HEK293 (cell line): Measurements from ENCODE around the gene ORM2.

Source experiments
- CTCF ChIA-PET: fragments of 350-600 bp; formaldehyde crosslinking; extraction: SDS; loops from one replicate; lab custom pipeline; 2021; ENCODE audit warnings: antibody characterized with exemption; lab: Yijun Ruan, JAX
- POLR2A ChIA-PET: fragments of 300-600 bp; formaldehyde crosslinking; extraction: SDS; loops from one replicate; lab custom pipeline; 2020; ENCODE audit warnings: antibody characterized with exemption, inconsistent platforms; lab: Yijun Ruan, JAX
- H3K27ac ChIP-seq: fragments of 200-500 bp; sonication (Bioruptor generic); 2 replicates; pipeline ENCODE4 v1.5.1; 2014; ENCODE audit warnings: low read depth, low read length, control low read depth, inconsistent platforms; ENCODE audit errors: extremely low read depth
- H3K36me3 ChIP-seq, 2 experiments: fragments of 200-500 bp in 1 of 2; sonication (Bioruptor generic) in 1 of 2; 1 replicate in 1 of 2; 2 replicates in 1 of 2; pipeline ENCODE4 v1.5.1; 2014 to 2017; ENCODE audit warnings: inconsistent platforms in 2 of 2, low read length in 2 of 2; ENCODE audit not compliant: control insufficient read depth in 2 of 2, insufficient read depth in 1 of 2
- H3K4me1 ChIP-seq: fragments of 200-500 bp; sonication (Bioruptor generic); 2 replicates; pipeline ENCODE4 v1.5.1; 2014; ENCODE audit warnings: mild to moderate bottlenecking, low read length, inconsistent platforms; ENCODE audit not compliant: control insufficient read depth, insufficient read depth
- H3K4me3 ChIP-seq: 2 replicates; pipeline ENCODE4 v1.5.1; 2011; ENCODE audit warnings: low read depth, mild to moderate bottlenecking, control low read depth, low read length, moderate library complexity
- H3K9me3 ChIP-seq: fragments of 200-500 bp; sonication (Bioruptor generic); 2 replicates; pipeline ENCODE4 v1.5.1; 2014; ENCODE audit warnings: low read depth, low read length, inconsistent platforms; ENCODE audit not compliant: control insufficient read depth, insufficient read depth
- IKZF3 ChIP-seq: fragments of 450-650 bp; IDR thresholded peaks from 2 replicates; pipeline ENCODE4 v1.5.0; 2018; ENCODE audit warnings: missing biosample characterization, mild to moderate bottlenecking, missing genetic modification characterization, moderate library complexity
- MYNN ChIP-seq: fragments of 450-650 bp; formaldehyde crosslinking; IDR thresholded peaks from 2 replicates; pipeline ENCODE4 v1.5.1; 2016; ENCODE audit warnings: missing biosample characterization, missing genetic modification characterization, borderline replicate concordance
- SCRT1 ChIP-seq: fragments of 450-650 bp; formaldehyde crosslinking; IDR thresholded peaks from 2 replicates; pipeline ENCODE4 v1.5.1; 2016; ENCODE audit warnings: missing biosample characterization, missing genetic modification characterization, borderline replicate concordance
- SCRT2 ChIP-seq: fragments of 450-650 bp; formaldehyde crosslinking; IDR thresholded peaks from 2 replicates; pipeline ENCODE4 v1.5.1; 2016; ENCODE audit warnings: missing biosample characterization, missing genetic modification characterization
- SP2 ChIP-seq: fragments of 450-650 bp; formaldehyde crosslinking; IDR thresholded peaks from 2 replicates; pipeline ENCODE4 v1.5.1; 2016; ENCODE audit warnings: missing biosample characterization, missing genetic modification characterization
- ZEB2 ChIP-seq: fragments of 450-650 bp; formaldehyde crosslinking; IDR thresholded peaks from 2 replicates; pipeline ENCODE4 v1.5.1; 2016; ENCODE audit warnings: missing biosample characterization, missing genetic modification characterization
- ZNF114 ChIP-seq: fragments of 450-650 bp; formaldehyde crosslinking; IDR thresholded peaks from 2 replicates; pipeline ENCODE4 v1.5.0; 2017; ENCODE audit warnings: missing biosample characterization, missing genetic modification characterization
- ZNF169 ChIP-seq: fragments of 450-650 bp; formaldehyde crosslinking; IDR thresholded peaks from 2 replicates; pipeline ENCODE4 v1.5.1; 2016; ENCODE audit warnings: missing biosample characterization, missing genetic modification characterization
- ZNF223 ChIP-seq: fragments of 450-650 bp; formaldehyde crosslinking; IDR thresholded peaks from 2 replicates; pipeline ENCODE4 v1.5.1; 2016; ENCODE audit warnings: missing biosample characterization, missing genetic modification characterization
- ZNF274 ChIP-seq, 2 experiments: fragments of 200-500 bp in 1 of 2; fragments of 450-650 bp in 1 of 2; sonication (Bioruptor generic) in 1 of 2; formaldehyde crosslinking in 1 of 2; IDR thresholded peaks; 2 replicates each; pipeline versions ENCODE4 v1.5.1 to v1.6.1; 2014 to 2016; ENCODE audit warnings: borderline replicate concordance in 1 of 2, inconsistent platforms in 1 of 2, low read length in 1 of 2, missing biosample characterization in 1 of 2, missing genetic modification characterization in 1 of 2
- ZNF426 ChIP-seq: fragments of 450-650 bp; formaldehyde crosslinking; IDR thresholded peaks from 2 replicates; pipeline ENCODE4 v1.5.1; 2017; ENCODE audit warnings: missing biosample characterization, missing genetic modification characterization, mild to moderate bottlenecking, inconsistent platforms, moderate library complexity
- ZNF449 ChIP-seq: fragments of 450-650 bp; formaldehyde crosslinking; IDR thresholded peaks from 2 replicates; pipeline ENCODE4 v1.5.1; 2017; ENCODE audit warnings: missing biosample characterization, mild to moderate bottlenecking, missing genetic modification characterization, moderate library complexity
- ZNF473 ChIP-seq: fragments of 450-650 bp; formaldehyde crosslinking; IDR thresholded peaks from 2 replicates; pipeline ENCODE4 v1.5.1; 2017; ENCODE audit warnings: missing biosample characterization, missing genetic modification characterization
- ZNF514 ChIP-seq: fragments of 450-650 bp; formaldehyde crosslinking; IDR thresholded peaks from 2 replicates; pipeline ENCODE4 v1.5.1; 2016; ENCODE audit warnings: missing biosample characterization, missing genetic modification characterization
- ZNF518A ChIP-seq: fragments of 450-650 bp; formaldehyde crosslinking; conservative IDR thresholded peaks from 2 replicates; pipeline ENCODE4 v1.5.1; 2016; ENCODE audit warnings: low read depth, missing biosample characterization, missing genetic modification characterization
- ZNF610 ChIP-seq: fragments of 450-650 bp; formaldehyde crosslinking; IDR thresholded peaks from 2 replicates; pipeline ENCODE4 v1.5.1; 2016; ENCODE audit warnings: missing biosample characterization, missing genetic modification characterization, borderline replicate concordance
- ZNF658 ChIP-seq: fragments of 450-650 bp; formaldehyde crosslinking; IDR thresholded peaks from 2 replicates; pipeline ENCODE4; 2016; ENCODE audit warnings: missing biosample characterization, missing genetic modification characterization
- ZNF76 ChIP-seq: fragments of 450-650 bp; formaldehyde crosslinking; IDR thresholded peaks from 2 replicates; pipeline ENCODE4; 2016; ENCODE audit warnings: low read depth, missing biosample characterization, missing genetic modification characterization, borderline replicate concordance
- ZNF792 ChIP-seq: fragments of 450-650 bp; formaldehyde crosslinking; IDR thresholded peaks from 2 replicates; pipeline ENCODE4 v1.5.1; 2016; ENCODE audit warnings: missing biosample characterization, missing genetic modification characterization
- TF ChIP-seq, protein P1 (sequence below): fragments of 450-650 bp; formaldehyde crosslinking; conservative IDR thresholded peaks from 2 replicates; pipeline ENCODE4 v1.5.1; 2016; ENCODE audit warnings: low read depth, missing biosample characterization, missing genetic modification characterization
- TF ChIP-seq, protein P2 (sequence below): fragments of 450-650 bp; formaldehyde crosslinking; IDR thresholded peaks from 2 replicates; pipeline ENCODE4 v1.5.1; 2017; ENCODE audit warnings: missing biosample characterization, missing genetic modification characterization
- TF ChIP-seq, protein P3 (sequence below): fragments of 450-650 bp; formaldehyde crosslinking; IDR thresholded peaks from 2 replicates; pipeline ENCODE4 v1.5.1; 2016; ENCODE audit warnings: missing biosample characterization, missing genetic modification characterization

The ORM2 gene

GRCh38 chr9:114376586-114377445 lies 47.1 kb downstream of the ORM2 start (continued):
- TF ChIP-seq, protein P1, sequence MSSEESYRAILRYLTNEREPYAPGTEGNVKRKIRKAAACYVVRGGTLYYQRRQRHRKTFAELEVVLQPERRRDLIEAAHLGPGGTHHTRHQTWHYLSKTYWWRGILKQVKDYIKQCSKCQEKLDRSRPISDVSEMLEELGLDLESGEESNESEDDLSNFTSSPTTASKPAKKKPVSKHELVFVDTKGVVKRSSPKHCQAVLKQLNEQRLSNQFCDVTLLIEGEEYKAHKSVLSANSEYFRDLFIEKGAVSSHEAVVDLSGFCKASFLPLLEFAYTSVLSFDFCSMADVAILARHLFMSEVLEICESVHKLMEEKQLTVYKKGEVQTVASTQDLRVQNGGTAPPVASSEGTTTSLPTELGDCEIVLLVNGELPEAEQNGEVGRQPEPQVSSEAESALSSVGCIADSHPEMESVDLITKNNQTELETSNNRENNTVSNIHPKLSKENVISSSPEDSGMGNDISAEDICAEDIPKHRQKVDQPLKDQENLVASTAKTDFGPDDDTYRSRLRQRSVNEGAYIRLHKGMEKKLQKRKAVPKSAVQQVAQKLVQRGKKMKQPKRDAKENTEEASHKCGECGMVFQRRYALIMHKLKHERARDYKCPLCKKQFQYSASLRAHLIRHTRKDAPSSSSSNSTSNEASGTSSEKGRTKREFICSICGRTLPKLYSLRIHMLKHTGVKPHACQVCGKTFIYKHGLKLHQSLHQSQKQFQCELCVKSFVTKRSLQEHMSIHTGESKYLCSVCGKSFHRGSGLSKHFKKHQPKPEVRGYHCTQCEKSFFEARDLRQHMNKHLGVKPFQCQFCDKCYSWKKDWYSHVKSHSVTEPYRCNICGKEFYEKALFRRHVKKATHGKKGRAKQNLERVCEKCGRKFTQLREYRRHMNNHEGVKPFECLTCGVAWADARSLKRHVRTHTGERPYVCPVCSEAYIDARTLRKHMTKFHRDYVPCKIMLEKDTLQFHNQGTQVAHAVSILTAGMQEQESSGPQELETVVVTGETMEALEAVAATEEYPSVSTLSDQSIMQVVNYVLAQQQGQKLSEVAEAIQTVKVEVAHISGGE (tag by site-specific recombination) = no peak
- TF ChIP-seq ZNF658 (tag by site-specific recombination) = no peak
- no peak for TF ChIP-seq MYNN (tag by site-specific recombination)
- no peak for TF ChIP-seq IKZF3 (tag by site-specific recombination)
- TF ChIP-seq, all 188 proteins: peak for 0

DNA sequence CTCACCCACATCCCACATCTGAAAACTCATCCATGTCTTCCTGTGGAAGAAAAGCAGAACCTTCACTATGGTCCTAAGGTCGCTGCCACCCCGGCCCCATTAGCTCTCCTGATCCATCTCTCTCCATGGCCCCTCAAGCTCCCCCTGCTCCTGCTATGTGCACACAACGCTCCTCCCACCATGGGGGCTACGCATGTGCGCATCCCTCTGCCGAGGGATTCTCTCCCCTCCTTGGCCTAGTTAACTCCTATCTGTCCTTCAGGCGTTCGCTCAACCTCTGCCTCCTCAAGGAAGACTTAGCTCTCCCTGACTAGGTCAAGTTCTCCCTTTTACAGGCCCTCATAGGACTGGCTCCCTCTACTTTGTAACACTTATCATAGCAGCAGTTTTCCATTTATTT lies 48.3 kb downstream of the ORM2 start:
- H3K36me3 ChIP-seq = no peaks in the 10 kb centered on the region
- H3K27ac ChIP-seq = no peak overlapping the region
- H3K4me1 ChIP-seq = no peaks in the 10 kb centered on the region
- CTCF ChIA-PET = no interaction called here
- no peak for TF ChIP-seq SCRT1 (tag by site-specific recombination)
- TF ChIP-seq, protein P2, sequence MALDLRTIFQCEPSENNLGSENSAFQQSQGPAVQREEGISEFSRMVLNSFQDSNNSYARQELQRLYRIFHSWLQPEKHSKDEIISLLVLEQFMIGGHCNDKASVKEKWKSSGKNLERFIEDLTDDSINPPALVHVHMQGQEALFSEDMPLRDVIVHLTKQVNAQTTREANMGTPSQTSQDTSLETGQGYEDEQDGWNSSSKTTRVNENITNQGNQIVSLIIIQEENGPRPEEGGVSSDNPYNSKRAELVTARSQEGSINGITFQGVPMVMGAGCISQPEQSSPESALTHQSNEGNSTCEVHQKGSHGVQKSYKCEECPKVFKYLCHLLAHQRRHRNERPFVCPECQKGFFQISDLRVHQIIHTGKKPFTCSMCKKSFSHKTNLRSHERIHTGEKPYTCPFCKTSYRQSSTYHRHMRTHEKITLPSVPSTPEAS (tag by site-specific recombination) = no peak
- no peak for TF ChIP-seq ZNF169
- TF ChIP-seq SP2 (tag by site-specific recombination) = no peak
- TF ChIP-seq ZNF610 (tag by site-specific recombination) = no peak
- TF ChIP-seq ZNF426 (tag by site-specific recombination) = no peak
- no peak for TF ChIP-seq ZEB2 (tag by site-specific recombination)
- TF ChIP-seq ZNF223 = no peak
- no peak for TF ChIP-seq ZNF76 (tag by site-specific recombination)
- no peak for TF ChIP-seq ZNF518A
- TF ChIP-seq, protein P3, sequence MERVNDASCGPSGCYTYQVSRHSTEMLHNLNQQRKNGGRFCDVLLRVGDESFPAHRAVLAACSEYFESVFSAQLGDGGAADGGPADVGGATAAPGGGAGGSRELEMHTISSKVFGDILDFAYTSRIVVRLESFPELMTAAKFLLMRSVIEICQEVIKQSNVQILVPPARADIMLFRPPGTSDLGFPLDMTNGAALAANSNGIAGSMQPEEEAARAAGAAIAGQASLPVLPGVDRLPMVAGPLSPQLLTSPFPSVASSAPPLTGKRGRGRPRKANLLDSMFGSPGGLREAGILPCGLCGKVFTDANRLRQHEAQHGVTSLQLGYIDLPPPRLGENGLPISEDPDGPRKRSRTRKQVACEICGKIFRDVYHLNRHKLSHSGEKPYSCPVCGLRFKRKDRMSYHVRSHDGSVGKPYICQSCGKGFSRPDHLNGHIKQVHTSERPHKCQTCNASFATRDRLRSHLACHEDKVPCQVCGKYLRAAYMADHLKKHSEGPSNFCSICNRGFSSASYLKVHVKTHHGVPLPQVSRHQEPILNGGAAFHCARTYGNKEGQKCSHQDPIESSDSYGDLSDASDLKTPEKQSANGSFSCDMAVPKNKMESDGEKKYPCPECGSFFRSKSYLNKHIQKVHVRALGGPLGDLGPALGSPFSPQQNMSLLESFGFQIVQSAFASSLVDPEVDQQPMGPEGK = no peak
- TF ChIP-seq ZNF473 (tag by site-specific recombination) = no peak
- no peak for TF ChIP-seq ZNF274 (IDR thresholded peaks at IDR 0.05; ENCODE audit: low read length)
- no peak for TF ChIP-seq ZNF274 (tag by site-specific recombination; IDR thresholded peaks at IDR 0.05; ENCODE audit: borderline replicate concordance)
- no peak for TF ChIP-seq SCRT2
- TF ChIP-seq ZNF114 (tag by site-specific recombination) = no peak
- no peak for TF ChIP-seq ZNF792 (tag by site-specific recombination)
- TF ChIP-seq ZNF449 (tag by site-specific recombination) = no peak
- no peak for TF ChIP-seq ZNF514
- POLR2A ChIA-PET = no interaction called here
- H3K9me3 ChIP-seq = no peaks in the 10 kb centered on the region
- H3K4me3 ChIP-seq = no peak overlapping the region
